ENCODE results near the gene USP17L30.
"Not testable (repeated sequence)": the region's sequence is repeated elsewhere in the genome, so short reads cannot be mapped to it uniquely, and the experiment has no call there.

Gene USP17L30

GRCh38 chr4:9384126-9384525, 21.2 kb downstream of the USP17L30 start:
- Histone ChIP-seq H3K79me2 (ENCODE audit: insufficient read depth, low read length) (no peaks in the 10 kb centered on the region), H3K4me1 (ENCODE audit: insufficient read depth, low read length, poor library complexity, severe bottlenecking) (no peaks in the 10 kb centered on the region), H3K9me3 (ENCODE audit: insufficient read depth, low read depth, low read length) (no peaks in the 10 kb centered on the region), H2AFZ (ENCODE audit: low read length) (no peak overlapping the region), H3K27me3 (ENCODE audit: insufficient read depth, low read length, poor library complexity, severe bottlenecking) (no peaks in the 10 kb centered on the region), H3K4me3 (ENCODE audit: low read length, poor library complexity, severe bottlenecking) (no peak overlapping the region), H3F3A (ENCODE audit: low read depth) (no peaks in the 10 kb centered on the region), H3K4me2 (ENCODE audit: low read depth, low read length, poor library complexity, severe bottlenecking) (no peak overlapping the region), H4K20me1 (ENCODE audit: insufficient read depth, low read length, poor library complexity, severe bottlenecking) (no peaks in the 10 kb centered on the region), H3K9me2 (replicated peaks; ENCODE audit: low read depth, low read length) (no peaks in the 10 kb centered on the region), H3K36me3 (ENCODE audit: insufficient read depth, low read length) (no peaks in the 10 kb centered on the region), H3K9ac (ENCODE audit: low read depth, low read length, poor library complexity, severe bottlenecking) (no peak overlapping the region)
- TF ChIP-seq EZH2phosphoT487 (IDR thresholded peaks at IDR 0.05; ENCODE audit: borderline replicate concordance) = no peak
- TF ChIP-seq, protein P1, sequence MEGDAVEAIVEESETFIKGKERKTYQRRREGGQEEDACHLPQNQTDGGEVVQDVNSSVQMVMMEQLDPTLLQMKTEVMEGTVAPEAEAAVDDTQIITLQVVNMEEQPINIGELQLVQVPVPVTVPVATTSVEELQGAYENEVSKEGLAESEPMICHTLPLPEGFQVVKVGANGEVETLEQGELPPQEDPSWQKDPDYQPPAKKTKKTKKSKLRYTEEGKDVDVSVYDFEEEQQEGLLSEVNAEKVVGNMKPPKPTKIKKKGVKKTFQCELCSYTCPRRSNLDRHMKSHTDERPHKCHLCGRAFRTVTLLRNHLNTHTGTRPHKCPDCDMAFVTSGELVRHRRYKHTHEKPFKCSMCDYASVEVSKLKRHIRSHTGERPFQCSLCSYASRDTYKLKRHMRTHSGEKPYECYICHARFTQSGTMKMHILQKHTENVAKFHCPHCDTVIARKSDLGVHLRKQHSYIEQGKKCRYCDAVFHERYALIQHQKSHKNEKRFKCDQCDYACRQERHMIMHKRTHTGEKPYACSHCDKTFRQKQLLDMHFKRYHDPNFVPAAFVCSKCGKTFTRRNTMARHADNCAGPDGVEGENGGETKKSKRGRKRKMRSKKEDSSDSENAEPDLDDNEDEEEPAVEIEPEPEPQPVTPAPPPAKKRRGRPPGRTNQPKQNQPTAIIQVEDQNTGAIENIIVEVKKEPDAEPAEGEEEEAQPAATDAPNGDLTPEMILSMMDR (conservative IDR thresholded peaks at IDR 0.05; ENCODE audit: low read length) = no peak

GRCh38 chr4:9389001-9389400, 26.1 kb downstream of the USP17L30 start:
- H3K36me3 ChIP-seq (ENCODE audit: insufficient read depth, low read length); H3K9ac ChIP-seq (ENCODE audit: low read depth, low read length, poor library complexity, severe bottlenecking); H3K27me3 ChIP-seq (ENCODE audit: insufficient read depth, low read length, poor library complexity, severe bottlenecking); H3K9me3 ChIP-seq (ENCODE audit: insufficient read depth, low read depth, low read length); H3K79me2 ChIP-seq (ENCODE audit: insufficient read depth, low read length); H2AFZ ChIP-seq (ENCODE audit: low read length); H3K4me2 ChIP-seq (ENCODE audit: low read depth, low read length, poor library complexity, severe bottlenecking); H3F3A ChIP-seq (ENCODE audit: low read depth); H3K9me2 ChIP-seq (replicated peaks; ENCODE audit: low read depth, low read length); H3K4me3 ChIP-seq (ENCODE audit: low read length, poor library complexity, severe bottlenecking); H4K20me1 ChIP-seq (ENCODE audit: insufficient read depth, low read length, poor library complexity, severe bottlenecking); H3K4me1 ChIP-seq (ENCODE audit: insufficient read depth, low read length, poor library complexity, severe bottlenecking): not testable (repeated sequence)

GRCh38 chr4:9405774-9406173, 42.8 kb downstream of the USP17L30 start:
- H3K27me3 ChIP-seq (ENCODE audit: insufficient read depth, low read length, poor library complexity, severe bottlenecking); H3K4me1 ChIP-seq (ENCODE audit: insufficient read depth, low read length, poor library complexity, severe bottlenecking); H2AFZ ChIP-seq (ENCODE audit: low read length); H3F3A ChIP-seq (ENCODE audit: low read depth); H4K20me1 ChIP-seq (ENCODE audit: insufficient read depth, low read length, poor library complexity, severe bottlenecking); H3K4me3 ChIP-seq (ENCODE audit: low read length, poor library complexity, severe bottlenecking); H3K36me3 ChIP-seq (ENCODE audit: insufficient read depth, low read length); H3K79me2 ChIP-seq (ENCODE audit: insufficient read depth, low read length); H3K4me2 ChIP-seq (ENCODE audit: low read depth, low read length, poor library complexity, severe bottlenecking); H3K9ac ChIP-seq (ENCODE audit: low read depth, low read length, poor library complexity, severe bottlenecking); H3K9me3 ChIP-seq (ENCODE audit: insufficient read depth, low read depth, low read length); H3K9me2 ChIP-seq (replicated peaks; ENCODE audit: low read depth, low read length): not testable (repeated sequence)

DNA sequence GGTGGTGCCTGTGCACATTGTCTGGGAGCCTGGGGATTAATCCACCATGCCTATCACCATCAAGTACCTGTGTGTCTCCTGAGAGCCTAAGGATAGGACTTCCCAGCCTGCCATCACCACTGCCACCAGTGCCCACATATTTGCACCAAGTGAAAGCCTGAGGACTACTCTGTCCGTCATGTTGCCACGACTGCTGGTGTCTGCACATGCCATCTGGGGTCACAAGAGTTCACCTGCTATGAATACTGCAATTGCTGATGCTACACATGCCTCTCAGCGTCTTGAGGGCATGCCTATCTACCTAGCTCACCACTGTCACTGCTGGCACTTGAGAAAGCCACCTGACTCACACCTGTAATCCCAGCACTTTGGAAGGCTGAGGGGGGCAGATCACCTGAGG, 43.6 kb downstream of the USP17L30 start:
- not testable (repeated sequence) for H2AFZ ChIP-seq (ENCODE audit: low read length); H3K36me3 ChIP-seq (ENCODE audit: insufficient read depth, low read length); H3F3A ChIP-seq (ENCODE audit: low read depth); H3K4me1 ChIP-seq (ENCODE audit: insufficient read depth, low read length, poor library complexity, severe bottlenecking); H3K9ac ChIP-seq (ENCODE audit: low read depth, low read length, poor library complexity, severe bottlenecking); H3K4me2 ChIP-seq (ENCODE audit: low read depth, low read length, poor library complexity, severe bottlenecking); H3K27me3 ChIP-seq (ENCODE audit: insufficient read depth, low read length, poor library complexity, severe bottlenecking); H4K20me1 ChIP-seq (ENCODE audit: insufficient read depth, low read length, poor library complexity, severe bottlenecking); H3K4me3 ChIP-seq (ENCODE audit: low read length, poor library complexity, severe bottlenecking); H3K9me2 ChIP-seq (replicated peaks; ENCODE audit: low read depth, low read length); H3K79me2 ChIP-seq (ENCODE audit: insufficient read depth, low read length); H3K9me3 ChIP-seq (ENCODE audit: insufficient read depth, low read depth, low read length)

DNA sequence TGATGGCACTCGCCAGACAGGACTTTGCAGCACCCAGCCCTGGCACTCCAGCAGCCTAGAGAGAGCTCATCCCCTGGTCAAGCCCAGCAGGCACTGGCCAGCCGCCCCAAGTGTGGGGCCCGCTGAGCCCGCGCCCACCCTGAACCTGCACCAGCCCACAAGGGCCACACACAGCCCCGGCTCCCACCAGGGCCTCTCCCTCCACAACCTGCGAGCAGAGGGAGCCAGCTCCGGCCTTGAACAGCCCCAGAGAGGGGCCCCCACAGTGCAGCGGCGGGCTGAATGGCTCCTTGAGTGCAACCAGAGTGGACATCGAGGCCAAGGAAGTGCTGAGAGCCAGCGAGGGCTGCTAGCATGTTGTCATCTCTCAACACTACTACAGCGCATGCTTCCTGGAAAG, 46.9 kb downstream of the USP17L30 start:
- Histone ChIP-seq H3F3A (ENCODE audit: low read depth) (no peaks in the 10 kb centered on the region), H3K4me1 (ENCODE audit: insufficient read depth, low read length, poor library complexity, severe bottlenecking) (no peaks in the 10 kb centered on the region), H2AFZ (ENCODE audit: low read length) (no peak overlapping the region), H3K79me2 (ENCODE audit: insufficient read depth, low read length) (no peaks in the 10 kb centered on the region), H3K4me3 (ENCODE audit: low read length, poor library complexity, severe bottlenecking) (no peak overlapping the region), H3K27me3 (ENCODE audit: insufficient read depth, low read length, poor library complexity, severe bottlenecking) (no peaks in the 10 kb centered on the region), H3K36me3 (ENCODE audit: insufficient read depth, low read length) (no peaks in the 10 kb centered on the region), H3K4me2 (ENCODE audit: low read depth, low read length, poor library complexity, severe bottlenecking) (no peak overlapping the region), H4K20me1 (ENCODE audit: insufficient read depth, low read length, poor library complexity, severe bottlenecking) (no peaks in the 10 kb centered on the region), H3K9ac (ENCODE audit: low read depth, low read length, poor library complexity, severe bottlenecking) (no peak overlapping the region), H3K9me2 (replicated peaks; ENCODE audit: low read depth, low read length) (no peaks in the 10 kb centered on the region), H3K9me3 (ENCODE audit: insufficient read depth, low read depth, low read length) (no peaks in the 10 kb centered on the region)
- TF ChIP-seq, protein P1 (conservative IDR thresholded peaks at IDR 0.05; ENCODE audit: low read length) = no peak
- TF ChIP-seq EZH2phosphoT487 (IDR thresholded peaks at IDR 0.05; ENCODE audit: borderline replicate concordance) = no peak
